HUES64 (cell line): ENCODE measurements around the gene SLC38A3.

Experiments
- H3K27ac ChIP-seq: 2 replicates; pipeline ENCODE4 v1.7.0; 2013; ENCODE audit warnings: low read depth, low read length, inconsistent platforms
- H3K27me3 ChIP-seq: 2 replicates; pipeline ENCODE4 v1.6.1; 2013; ENCODE audit warnings: mild to moderate bottlenecking, low read length; ENCODE audit not compliant: insufficient read depth
- H3K36me3 ChIP-seq: 2 replicates; pipeline ENCODE4 v1.6.1; 2013; ENCODE audit warnings: mild to moderate bottlenecking, low read length; ENCODE audit not compliant: insufficient read depth
- H3K4me1 ChIP-seq: 2 replicates; pipeline ENCODE4 v1.6.1; 2013; ENCODE audit warnings: mild to moderate bottlenecking, low read length, moderate library complexity; ENCODE audit not compliant: insufficient read depth
- H3K4me3 ChIP-seq: 2 replicates; pipeline ENCODE4 v1.5.1; 2013; ENCODE audit warnings: mild to moderate bottlenecking, low read length, moderate library complexity
- H3K9ac ChIP-seq: 2 replicates; pipeline ENCODE4 v1.6.1; 2013; ENCODE audit warnings: mild to moderate bottlenecking, low read depth, low read length
- H3K9me3 ChIP-seq: 2 replicates; pipeline ENCODE4 v1.6.1; 2013; ENCODE audit warnings: low read depth, low read length; ENCODE audit not compliant: insufficient read depth
- WGBS: fragments of 150-250, 120-280 bp; methylation state at CpG from one replicate; pipeline ENCODE4 v1.1.7; 2013; ENCODE audit warnings: missing lambda C conversion rate; 5-methylcytosine and 5-hydroxymethylcytosine counted together

SLC38A3 gene

GRCh38 chr3:50163572-50164455, 41.3 kb upstream of the SLC38A3 start:
- WGBS: 93% methylated on average over 8 of the region's 8 CpGs
- Histone ChIP-seq H3K27me3 (no peaks in the 10 kb centered on the region), H3K27ac (no peak overlapping the region), H3K4me3 (no peak overlapping the region), H3K36me3 (peaks cover 45% of the 10 kb centered on the region), H3K9me3 (no peaks in the 10 kb centered on the region), H3K4me1 (peaks cover 30% of the 10 kb centered on the region), H3K9ac (no peak overlapping the region)

- H3K9ac ChIP-seq: no peak overlapping the region
- peaks cover 39% of the 10 kb centered on the region for H3K36me3 ChIP-seq
- no peak overlapping the region for H3K27ac ChIP-seq
- H3K4me1 ChIP-seq: peaks cover 25% of the 10 kb centered on the region
- no peaks in the 10 kb centered on the region for H3K9me3 ChIP-seq
- no peaks in the 10 kb centered on the region for H3K27me3 ChIP-seq
- WGBS: 75% methylated on average over 1 of the region's 1 CpG
- no peak overlapping the region for H3K4me3 ChIP-seq
Measured at GRCh38 chr3:50164481-50164880, 40.6 kb upstream of the SLC38A3 start.

GRCh38 chr3:50164984-50165909, 39.8 kb upstream of the SLC38A3 start:
- H3K27ac ChIP-seq: 0 out of 2 replicates have a peak overlapping the region, but pooled peaks have one; percentile 24
- H3K36me3 ChIP-seq: peaks cover 32% of the 10 kb centered on the region
- H3K27me3 ChIP-seq: no peaks in the 10 kb centered on the region
- WGBS: 70% methylated on average over 7 of the region's 7 CpGs
- H3K9me3 ChIP-seq: no peaks in the 10 kb centered on the region
- peaks cover 23% of the 10 kb centered on the region for H3K4me1 ChIP-seq
- no peak overlapping the region for H3K9ac ChIP-seq
- H3K4me3 ChIP-seq: no peak overlapping the region

GRCh38 chr3:50165910-50166538, 39.0 kb upstream of the SLC38A3 start:
- Histone ChIP-seq H3K4me3 (no peak overlapping the region), H3K27ac (peak overlapping the region; percentile 33; the same call in 1 of the 2 replicates), H3K9me3 (no peaks in the 10 kb centered on the region), H3K36me3 (peaks cover 24% of the 10 kb centered on the region), H3K27me3 (no peaks in the 10 kb centered on the region), H3K9ac (no peak overlapping the region), H3K4me1 (peaks cover 23% of the 10 kb centered on the region)
- 51% methylated on average over 15 of the region's 15 CpGs for WGBS

GRCh38 chr3:50166620-50167019, 38.5 kb upstream of the SLC38A3 start:
- peak overlapping the region; percentile 28; the same call in 1 of the 2 replicates for H3K27ac ChIP-seq
- WGBS: 57% methylated on average over 6 of the region's 6 CpGs
- no peak overlapping the region for H3K4me3 ChIP-seq
- peaks cover 23% of the 10 kb centered on the region for H3K4me1 ChIP-seq
- peaks cover 18% of the 10 kb centered on the region for H3K36me3 ChIP-seq
- H3K27me3 ChIP-seq: no peaks in the 10 kb centered on the region
- no peaks in the 10 kb centered on the region for H3K9me3 ChIP-seq
- H3K9ac ChIP-seq: no peak overlapping the region

- no peaks in the 10 kb centered on the region for H3K27me3 ChIP-seq
Measured at GRCh38 chr3:50167069-50167840, 37.8 kb upstream of the SLC38A3 start.

GRCh38 chr3:50167841-50168209, 37.2 kb upstream of the SLC38A3 start:
- Histone ChIP-seq H3K4me3 (no peak overlapping the region), H3K4me1 (peaks cover 23% of the 10 kb centered on the region), H3K27me3 (no peaks in the 10 kb centered on the region), H3K9ac (no peak overlapping the region), H3K27ac (no peak overlapping the region), H3K36me3 (peaks cover 6% of the 10 kb centered on the region; the same call in 1 of the 2 replicates), H3K9me3 (no peaks in the 10 kb centered on the region)
- 66% methylated on average over 7 of the region's 7 CpGs for WGBS

More at GRCh38 chr3:50167069-50167840, 37.8 kb upstream of the SLC38A3 start:
- Histone ChIP-seq H3K9ac (no peak overlapping the region), H3K36me3 (peaks cover 12% of the 10 kb centered on the region; the same call in 1 of the 2 replicates), H3K4me3 (no peak overlapping the region), H3K4me1 (peaks cover 23% of the 10 kb centered on the region), H3K9me3 (no peaks in the 10 kb centered on the region), H3K27ac (peak overlapping the region; percentile 28)
- WGBS: 76% methylated on average over 16 of the region's 16 CpGs

GRCh38 chr3:50168388-50168787, 36.7 kb upstream of the SLC38A3 start:
- Histone ChIP-seq H3K27ac (no peak overlapping the region), H3K4me3 (no peak overlapping the region), H3K4me1 (peaks cover 23% of the 10 kb centered on the region), H3K27me3 (no peaks in the 10 kb centered on the region), H3K36me3 (peaks cover under 1% of the 10 kb centered on the region; the same call in 1 of the 2 replicates), H3K9me3 (no peaks in the 10 kb centered on the region), H3K9ac (no peak overlapping the region)
- 85% methylated on average over 9 of the region's 9 CpGs for WGBS

GRCh38 chr3:50168791-50169190, 36.3 kb upstream of the SLC38A3 start:
- Histone ChIP-seq H3K9me3 (no peaks in the 10 kb centered on the region), H3K4me3 (no peak overlapping the region), H3K27me3 (no peaks in the 10 kb centered on the region), H3K36me3 (no peaks in the 10 kb centered on the region; the same call in 1 of the 2 replicates), H3K27ac (no peak overlapping the region), H3K9ac (no peak overlapping the region), H3K4me1 (peaks cover 23% of the 10 kb centered on the region)
- 92% methylated on average over 6 of the region's 6 CpGs for WGBS

GRCh38 chr3:50169232-50169832, 35.7 kb upstream of the SLC38A3 start:
- no peaks in the 10 kb centered on the region for H3K27me3 ChIP-seq
- no peak overlapping the region for H3K9ac ChIP-seq
- H3K4me3 ChIP-seq: no peak overlapping the region
- peaks cover 1% of the 10 kb centered on the region; the same call in 1 of the 2 replicates for H3K36me3 ChIP-seq
- no peaks in the 10 kb centered on the region for H3K9me3 ChIP-seq
- no peak overlapping the region for H3K27ac ChIP-seq
- peaks cover 23% of the 10 kb centered on the region for H3K4me1 ChIP-seq
- WGBS: 92% methylated on average over 9 of the region's 11 CpGs
